ENCODE data around the gene TBX10.

GRCh38 chr11:67609316-67609715 is 30.2 kb downstream of the TBX10 start:
- TF ChIP-seq CTCF (IDR thresholded peaks at IDR 0.05; ENCODE audit: low read depth, low read length, missing input control) (no peak), REST (IDR thresholded peaks at IDR 0.05) (no peak), EGR1 (IDR thresholded peaks at IDR 0.05; ENCODE audit: low read depth in 2 of 2) (no peak), TAF1 (conservative IDR thresholded peaks at IDR 0.05) (no peak), RXRA (IDR thresholded peaks at IDR 0.05) (no peak), GABPA (IDR thresholded peaks at IDR 0.05 in 1 of 2, conservative IDR thresholded peaks at IDR 0.05 in 1 of 2) (no peak), JUND (IDR thresholded peaks at IDR 0.05) (no peak), ATF3 (IDR thresholded peaks at IDR 0.05) (no peak), YY1 (IDR thresholded peaks at IDR 0.05) (no peak), RAD21 (IDR thresholded peaks at IDR 0.05) (no peak)
